HL-60 (cell line): Measurements from ENCODE around the gene USH2A.
"Not testable (repeated sequence)": the region's sequence is repeated elsewhere in the genome, so short reads cannot be mapped to it uniquely, and the experiment has no call there.

Experiments
- DNase-seq, 2 experiments: peaks; one replicate each; pipeline ENCODE4 v3.0.0-alpha.2; 2010 to 2020; ENCODE audit warnings: low read depth in 1 of 2, low spot score in 1 of 2
- H3K27ac ChIP-seq: fragments of 250-450 bp; sonication (Bioruptor Pico); replicated peaks from 2 replicates; pipeline ENCODE4 v1.5.1; 2020; ENCODE audit warnings: mild to moderate bottlenecking, moderate library complexity
- H3K27me3 ChIP-seq: fragments of 250-450 bp; sonication (Bioruptor Pico); 2 replicates; pipeline ENCODE4 v1.5.1; 2021; ENCODE audit warnings: mild to moderate bottlenecking, moderate library complexity; ENCODE audit not compliant: insufficient read depth, poor library complexity, severe bottlenecking
- H3K4me3 ChIP-seq: replicated peaks from 2 replicates; pipeline ENCODE4 v1.5.1; 2011; ENCODE audit warnings: mild to moderate bottlenecking, control low read depth, low read length; ENCODE audit not compliant: insufficient read depth
- GABPA ChIP-seq: IDR thresholded peaks from 2 replicates; pipeline ENCODE4 v1.6.1; 2012; ENCODE audit warnings: low read depth
- POLR2AphosphoS5 ChIP-seq: IDR thresholded peaks from 2 replicates; pipeline ENCODE4 v1.6.1; 2012; ENCODE audit warnings: low read depth
- SPI1 ChIP-seq: IDR thresholded peaks from 2 replicates; pipeline ENCODE4 v1.6.1; 2012; ENCODE audit warnings: low read depth, mild to moderate bottlenecking, borderline replicate concordance
- TF ChIP-seq, protein P1 (sequence below): IDR thresholded peaks from 2 replicates; pipeline ENCODE4 v1.6.1; 2012; ENCODE audit warnings: low read depth; ENCODE audit not compliant: insufficient replicate concordance
- TF ChIP-seq, protein P2 (sequence below): IDR thresholded peaks from one replicate; pipeline ENCODE4 v1.5.1; 2011; ENCODE audit warnings: low read length, control low read depth, inconsistent platforms; ENCODE audit not compliant: insufficient read depth

USH2A gene

DNA sequence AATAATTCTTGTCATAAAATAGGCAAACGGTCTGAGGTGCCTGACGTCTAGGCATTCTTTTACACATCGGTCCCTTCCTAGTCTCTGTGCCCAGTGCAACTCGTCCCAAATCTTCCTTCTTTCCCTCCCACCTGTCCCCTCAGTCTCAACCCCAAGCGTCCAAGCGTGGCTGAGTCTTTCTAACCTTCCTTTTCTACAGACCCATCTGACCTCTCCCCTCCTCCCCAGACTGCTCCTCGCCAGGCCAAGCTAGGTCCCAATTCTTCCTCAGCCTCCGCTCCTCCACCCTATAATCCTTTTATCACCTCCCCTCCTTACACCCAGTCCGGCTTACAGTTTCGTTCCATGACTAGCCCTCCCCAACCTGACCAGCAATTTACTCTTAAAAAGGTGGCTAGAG lies 413.8 kb downstream of the USH2A start:
- DNase-seq, H3K4me3 ChIP-seq, H3K27ac ChIP-seq, H3K27me3 ChIP-seq: not testable (repeated sequence)

DNA sequence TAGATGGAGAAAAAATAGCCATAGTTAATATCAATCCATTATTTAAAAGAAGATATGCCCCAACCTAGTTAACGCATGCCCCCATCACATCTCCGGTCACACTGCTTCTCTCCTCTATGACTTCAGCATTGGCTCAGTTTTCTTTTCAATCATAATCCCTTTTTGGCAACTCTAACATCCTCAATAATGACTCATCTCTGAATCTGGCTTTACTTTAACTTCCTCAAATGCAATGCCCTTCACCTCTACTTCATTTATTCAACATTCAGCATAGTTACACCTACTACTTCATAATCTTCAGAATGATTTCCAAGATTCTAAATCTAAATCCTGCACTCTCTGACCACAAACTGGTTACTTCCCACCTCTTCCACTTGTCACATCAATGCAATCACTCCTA lies 417.3 kb downstream of the USH2A start:
- DNase-seq = no peak
- H3K27ac ChIP-seq = no peak overlapping the region
- H3K4me3 ChIP-seq = no peak overlapping the region
- TF ChIP-seq SPI1 = no peak
- TF ChIP-seq, protein P1, sequence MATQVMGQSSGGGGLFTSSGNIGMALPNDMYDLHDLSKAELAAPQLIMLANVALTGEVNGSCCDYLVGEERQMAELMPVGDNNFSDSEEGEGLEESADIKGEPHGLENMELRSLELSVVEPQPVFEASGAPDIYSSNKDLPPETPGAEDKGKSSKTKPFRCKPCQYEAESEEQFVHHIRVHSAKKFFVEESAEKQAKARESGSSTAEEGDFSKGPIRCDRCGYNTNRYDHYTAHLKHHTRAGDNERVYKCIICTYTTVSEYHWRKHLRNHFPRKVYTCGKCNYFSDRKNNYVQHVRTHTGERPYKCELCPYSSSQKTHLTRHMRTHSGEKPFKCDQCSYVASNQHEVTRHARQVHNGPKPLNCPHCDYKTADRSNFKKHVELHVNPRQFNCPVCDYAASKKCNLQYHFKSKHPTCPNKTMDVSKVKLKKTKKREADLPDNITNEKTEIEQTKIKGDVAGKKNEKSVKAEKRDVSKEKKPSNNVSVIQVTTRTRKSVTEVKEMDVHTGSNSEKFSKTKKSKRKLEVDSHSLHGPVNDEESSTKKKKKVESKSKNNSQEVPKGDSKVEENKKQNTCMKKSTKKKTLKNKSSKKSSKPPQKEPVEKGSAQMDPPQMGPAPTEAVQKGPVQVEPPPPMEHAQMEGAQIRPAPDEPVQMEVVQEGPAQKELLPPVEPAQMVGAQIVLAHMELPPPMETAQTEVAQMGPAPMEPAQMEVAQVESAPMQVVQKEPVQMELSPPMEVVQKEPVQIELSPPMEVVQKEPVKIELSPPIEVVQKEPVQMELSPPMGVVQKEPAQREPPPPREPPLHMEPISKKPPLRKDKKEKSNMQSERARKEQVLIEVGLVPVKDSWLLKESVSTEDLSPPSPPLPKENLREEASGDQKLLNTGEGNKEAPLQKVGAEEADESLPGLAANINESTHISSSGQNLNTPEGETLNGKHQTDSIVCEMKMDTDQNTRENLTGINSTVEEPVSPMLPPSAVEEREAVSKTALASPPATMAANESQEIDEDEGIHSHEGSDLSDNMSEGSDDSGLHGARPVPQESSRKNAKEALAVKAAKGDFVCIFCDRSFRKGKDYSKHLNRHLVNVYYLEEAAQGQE = no peak
- TF ChIP-seq, protein P2, sequence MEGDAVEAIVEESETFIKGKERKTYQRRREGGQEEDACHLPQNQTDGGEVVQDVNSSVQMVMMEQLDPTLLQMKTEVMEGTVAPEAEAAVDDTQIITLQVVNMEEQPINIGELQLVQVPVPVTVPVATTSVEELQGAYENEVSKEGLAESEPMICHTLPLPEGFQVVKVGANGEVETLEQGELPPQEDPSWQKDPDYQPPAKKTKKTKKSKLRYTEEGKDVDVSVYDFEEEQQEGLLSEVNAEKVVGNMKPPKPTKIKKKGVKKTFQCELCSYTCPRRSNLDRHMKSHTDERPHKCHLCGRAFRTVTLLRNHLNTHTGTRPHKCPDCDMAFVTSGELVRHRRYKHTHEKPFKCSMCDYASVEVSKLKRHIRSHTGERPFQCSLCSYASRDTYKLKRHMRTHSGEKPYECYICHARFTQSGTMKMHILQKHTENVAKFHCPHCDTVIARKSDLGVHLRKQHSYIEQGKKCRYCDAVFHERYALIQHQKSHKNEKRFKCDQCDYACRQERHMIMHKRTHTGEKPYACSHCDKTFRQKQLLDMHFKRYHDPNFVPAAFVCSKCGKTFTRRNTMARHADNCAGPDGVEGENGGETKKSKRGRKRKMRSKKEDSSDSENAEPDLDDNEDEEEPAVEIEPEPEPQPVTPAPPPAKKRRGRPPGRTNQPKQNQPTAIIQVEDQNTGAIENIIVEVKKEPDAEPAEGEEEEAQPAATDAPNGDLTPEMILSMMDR = no peak
- TF ChIP-seq GABPA = no peak
- TF ChIP-seq POLR2AphosphoS5 = no peak
- peaks cover 4% of the 10 kb centered on the region for H3K27me3 ChIP-seq

DNA sequence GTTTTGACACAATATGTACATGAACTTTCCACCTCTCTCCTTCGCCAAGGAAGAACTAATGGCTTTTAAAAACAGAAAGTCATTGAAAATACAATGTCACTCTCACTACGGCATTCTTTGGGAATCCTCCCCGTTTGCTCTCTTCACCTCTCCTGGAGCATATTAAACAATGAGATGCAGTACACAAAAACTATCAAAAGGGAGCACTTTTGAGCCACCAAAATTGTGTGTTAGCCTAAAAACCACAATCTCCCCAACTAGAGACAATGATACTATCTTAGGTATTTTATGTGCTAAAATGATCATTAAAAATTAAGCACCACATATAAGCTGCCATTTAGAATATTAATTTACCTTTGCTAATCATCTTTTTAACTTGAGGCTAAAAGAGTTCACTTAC lies 430.6 kb downstream of the USH2A start:
- DNase-seq = no peak
- H3K27me3 ChIP-seq = no peaks in the 10 kb centered on the region
- TF ChIP-seq GABPA (no peak), POLR2AphosphoS5 (no peak), SPI1 (no peak)
- TF ChIP-seq, protein P2 = no peak
- TF ChIP-seq, protein P1 = no peak
- H3K4me3 ChIP-seq = no peak overlapping the region
- no peak overlapping the region for H3K27ac ChIP-seq

DNA sequence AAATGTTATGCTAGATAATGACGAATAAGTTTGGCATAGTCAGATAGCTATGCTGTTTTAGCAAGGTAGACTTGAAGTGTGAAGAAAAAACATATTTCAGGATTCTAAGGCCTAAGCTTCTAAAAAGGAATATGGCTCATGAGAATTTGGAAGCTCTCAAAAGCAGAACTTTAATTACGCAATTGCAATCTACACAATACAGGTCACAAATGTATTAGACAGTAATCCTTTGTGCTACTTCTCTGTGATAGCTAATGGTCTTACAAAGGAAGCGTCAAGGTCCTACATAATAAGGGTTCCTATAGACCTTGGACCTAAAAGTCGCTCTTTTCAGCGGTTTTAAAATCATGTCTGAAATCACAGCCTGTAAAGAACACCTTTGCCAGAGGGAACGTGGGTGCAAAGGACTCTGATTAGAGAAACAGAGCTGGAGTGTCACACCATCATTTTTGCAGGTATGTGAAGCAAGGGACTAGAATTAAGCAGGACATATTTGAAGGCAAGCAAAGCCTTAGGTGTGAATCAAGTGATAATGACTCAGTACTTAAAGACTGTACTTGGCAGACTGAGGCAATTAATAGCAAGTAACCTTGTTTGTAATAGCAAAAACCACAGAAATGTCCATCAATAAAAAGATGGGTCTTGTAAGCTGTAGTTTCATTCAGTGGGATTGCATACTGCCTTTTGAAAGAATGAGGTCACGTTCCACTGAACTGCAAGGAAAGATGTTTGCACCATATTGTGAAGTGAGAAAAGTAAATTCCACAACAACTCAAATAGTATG lies 436.0 kb downstream of the USH2A start:
- H3K27me3 ChIP-seq = no peaks in the 10 kb centered on the region
- H3K4me3 ChIP-seq = no peak overlapping the region
- no peak for DNase-seq
- TF ChIP-seq, protein P1 = no peak
- TF ChIP-seq GABPA (no peak), POLR2AphosphoS5 (no peak), SPI1 (no peak)
- TF ChIP-seq, protein P2 = no peak
- H3K27ac ChIP-seq = no peak overlapping the region
